GM10248 (cell line): ENCODE results near the gene LGALS12.
A peak's percentile ranks its signal among the peaks of the same experiment; 100 is the strongest.

Experiments
- CTCF ChIA-PET: fragments of 300-600 bp; sonication (Branson Sonifier 250); formaldehyde crosslinking; extraction: SDS; loops from one replicate; lab custom pipeline; 2021; ENCODE audit warnings: antibody characterized with exemption; lab: Yijun Ruan, JAX
- POLR2A ChIA-PET: fragments of 350-650 bp; sonication (Branson Sonifier 250); formaldehyde crosslinking; extraction: SDS; loops from one replicate; lab custom pipeline; 2020; ENCODE audit warnings: antibody characterized with exemption; lab: Yijun Ruan, JAX
- DNase-seq: peaks from one replicate; pipeline ENCODE4 v3.0.0; 2012; ENCODE audit errors: extremely low spot score
- TF ChIP-seq, protein P1 (sequence below): IDR thresholded peaks from 2 replicates; pipeline ENCODE4 v1.5.1; 2012; ENCODE audit warnings: mild to moderate bottlenecking, low read depth; ENCODE audit errors: extremely low read depth, missing control alignments, control extremely low read depth

Gene LGALS12

GRCh38 chr11:63478896-63479295, 27.0 kb upstream of the LGALS12 start:
- POLR2A ChIA-PET: no interaction called here
- CTCF ChIA-PET: interaction anchor here (0.6 to 7.1 kb wide), 51 partner anchors 11 to 671 kb away, joined by 3 to 138 read pairs (median 4); partner anchors contain the start of genes LGALS12, MARK2, PLAAT5 and RTN3
- TF ChIP-seq, protein P1, sequence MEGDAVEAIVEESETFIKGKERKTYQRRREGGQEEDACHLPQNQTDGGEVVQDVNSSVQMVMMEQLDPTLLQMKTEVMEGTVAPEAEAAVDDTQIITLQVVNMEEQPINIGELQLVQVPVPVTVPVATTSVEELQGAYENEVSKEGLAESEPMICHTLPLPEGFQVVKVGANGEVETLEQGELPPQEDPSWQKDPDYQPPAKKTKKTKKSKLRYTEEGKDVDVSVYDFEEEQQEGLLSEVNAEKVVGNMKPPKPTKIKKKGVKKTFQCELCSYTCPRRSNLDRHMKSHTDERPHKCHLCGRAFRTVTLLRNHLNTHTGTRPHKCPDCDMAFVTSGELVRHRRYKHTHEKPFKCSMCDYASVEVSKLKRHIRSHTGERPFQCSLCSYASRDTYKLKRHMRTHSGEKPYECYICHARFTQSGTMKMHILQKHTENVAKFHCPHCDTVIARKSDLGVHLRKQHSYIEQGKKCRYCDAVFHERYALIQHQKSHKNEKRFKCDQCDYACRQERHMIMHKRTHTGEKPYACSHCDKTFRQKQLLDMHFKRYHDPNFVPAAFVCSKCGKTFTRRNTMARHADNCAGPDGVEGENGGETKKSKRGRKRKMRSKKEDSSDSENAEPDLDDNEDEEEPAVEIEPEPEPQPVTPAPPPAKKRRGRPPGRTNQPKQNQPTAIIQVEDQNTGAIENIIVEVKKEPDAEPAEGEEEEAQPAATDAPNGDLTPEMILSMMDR: peak; percentile 92
- DNase-seq: peak; percentile 79

- ChIA-PET CTCF (interaction anchor here (0.8 to 7.1 kb wide), 22 partner anchors 10 to 258 kb away, joined by 3 to 138 read pairs (median 7); partner anchors contain the start of genes LGALS12, PLAAT2, PLAAT5 and RTN3), POLR2A (interaction anchor here (0.6 kb wide), 1 partner anchor 1513 kb away, joined by 3 read pairs; the partner anchor contains the start of gene FTH1)
- TF ChIP-seq, protein P1: no peak
- DNase-seq: no peak
These were observed 25.8 kb upstream of the LGALS12 start for GRCh38 chr11:63480039-63480438.

- TF ChIP-seq, protein P1: no peak
- POLR2A ChIA-PET: no interaction called here
- DNase-seq: no peak
- CTCF ChIA-PET: no interaction called here
These were observed 20.1 kb upstream of the LGALS12 start for GRCh38 chr11:63485777-63486176.

DNA sequence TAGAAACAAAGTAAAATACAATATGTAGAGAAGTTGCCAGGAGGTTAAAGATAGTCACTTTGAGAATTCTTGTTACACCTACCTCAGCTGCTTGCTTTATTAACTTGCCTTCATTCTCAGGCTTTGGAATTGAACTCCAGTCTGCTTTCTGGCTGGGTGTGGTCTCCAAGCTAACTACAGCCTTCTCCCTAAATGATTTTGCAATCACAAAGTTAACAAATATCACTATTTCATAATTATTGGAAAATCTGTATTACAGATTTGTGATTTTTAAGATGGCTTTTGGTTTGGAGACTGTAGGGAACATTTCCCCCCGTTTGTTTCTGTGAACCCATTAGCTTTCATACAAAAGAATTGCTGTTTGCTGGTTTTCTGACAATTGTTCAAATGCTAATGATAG, 17.1 kb upstream of the LGALS12 start:
- TF ChIP-seq, protein P1: no peak
- POLR2A ChIA-PET: no interaction called here
- no peak for DNase-seq
- CTCF ChIA-PET: interaction anchor here (1.3 to 5.7 kb wide), 3 partner anchors 10 to 149 kb away, joined by 5 to 47 read pairs (median 17); no protein-coding TSS in a partner anchor

- no peak for DNase-seq
- ChIA-PET POLR2A (no interaction called here), CTCF (interaction anchor here (1.3 to 5.7 kb wide), 3 partner anchors 11 to 148 kb away, joined by 5 to 47 read pairs (median 17); no protein-coding TSS in a partner anchor)
- TF ChIP-seq, protein P1: no peak
These were observed 16.0 kb upstream of the LGALS12 start for GRCh38 chr11:63489879-63490278.

GRCh38 chr11:63490551-63491239, 15.2 kb upstream of the LGALS12 start, which contains the start of gene PLAAT5:
TSS of gene PLAAT5 (minus strand) at chr11:63491167. CDS start at chr11:63491034, 133 bp downstream.
- DNase-seq: no peak
- ChIA-PET POLR2A (no interaction called here), CTCF (interaction anchor here (4.4 to 5.7 kb wide), 2 partner anchors 11 to 147 kb away, joined by 17 to 47 read pairs; no protein-coding TSS in a partner anchor)
- TF ChIP-seq, protein P1: no peak
